Colon (tissue), 2 donors: ENCODE results near the gene OR12D1.
"Not testable (repeated sequence)": the region's sequence is repeated elsewhere in the genome, so short reads cannot be mapped to it uniquely, and the experiment has no call there.

Experiments
- FAIRE-seq: peaks from 2 replicates; lab custom pipeline; 2012; peaks lifted over from hg19 to GRCh38; lab: Jason Lieb, UNC
- donor health status: control.
- donor health status: control.

The OR12D1 gene

GRCh38 chr6:29414588-29414987 is at the start of gene OR12D1:
Gene OR12D1, plus strand, starts transcription at chr6:29414928.
- no peak for FAIRE-seq

DNA sequence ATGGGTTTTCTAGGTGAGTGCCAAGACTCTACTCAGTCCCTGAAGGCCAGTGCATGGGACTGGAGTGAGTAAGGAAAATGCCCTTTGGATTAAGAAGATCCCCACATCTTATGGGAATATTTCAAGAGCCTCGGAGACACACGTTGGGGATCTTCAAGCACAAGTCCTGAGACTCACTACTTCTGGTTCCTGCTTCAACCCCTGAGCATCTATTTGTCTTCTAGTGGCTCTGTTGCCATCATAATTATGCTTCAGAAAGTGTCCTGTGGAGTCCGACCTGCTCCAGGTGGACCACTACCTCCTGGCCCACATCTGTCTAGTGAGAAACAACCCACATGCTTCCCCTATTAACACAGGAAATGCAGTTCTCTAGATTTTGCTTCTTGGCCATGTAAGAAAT is 46.0 kb upstream of the OR12D1 start, which contains the start of gene OR5V1:
OR5V1 (minus strand) TSS at position 101 of the 400 bp plus-strand sequence. CDS start 12,670 bp downstream, outside the sequence.
- no peak for FAIRE-seq

GRCh38 chr6:29375191-29375590 is 39.5 kb upstream of the OR12D1 start, which contains the start of gene OR12D3:
Gene OR12D3, minus strand, starts transcription at chr6:29375291. Its CDS starts 4 bp downstream, at chr6:29375287.
- FAIRE-seq: no peak

GRCh38 chr6:29376003-29376402 is 38.7 kb upstream of the OR12D1 start:
- no peak for FAIRE-seq

DNA sequence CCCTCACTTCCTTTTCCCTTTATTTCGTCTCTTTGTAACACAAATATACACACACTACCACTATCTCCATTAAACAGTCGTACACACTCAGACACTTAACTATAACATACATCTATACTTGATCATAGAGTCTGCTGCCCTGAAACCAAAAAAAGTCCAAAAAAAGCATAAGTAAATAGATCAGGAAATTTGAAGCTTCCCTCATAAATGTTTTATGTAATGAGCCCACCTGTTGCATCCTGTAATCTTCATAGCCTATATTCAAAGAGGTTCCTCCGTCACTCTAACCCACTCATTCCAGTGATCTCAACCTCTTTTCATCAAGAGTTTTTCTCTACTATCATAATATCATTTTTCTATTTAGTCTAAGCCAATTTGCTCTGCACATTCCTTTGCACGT is 26.2 kb upstream of the OR12D1 start:
- no peak for FAIRE-seq

- FAIRE-seq: no peak
These were observed 19.4 kb upstream of the OR12D1 start, which contains the start of gene OR12D2 for GRCh38 chr6:29395331-29395730. Gene OR12D2, plus strand, starts transcription at chr6:29395631. Its CDS starts 1,069 bp downstream, at chr6:29396700.

- no peak for FAIRE-seq
These were observed 15.2 kb upstream of the OR12D1 start for GRCh38 chr6:29399525-29399924.

GRCh38 chr6:29403801-29404200 is 10.9 kb upstream of the OR12D1 start:
- FAIRE-seq: no peak

DNA sequence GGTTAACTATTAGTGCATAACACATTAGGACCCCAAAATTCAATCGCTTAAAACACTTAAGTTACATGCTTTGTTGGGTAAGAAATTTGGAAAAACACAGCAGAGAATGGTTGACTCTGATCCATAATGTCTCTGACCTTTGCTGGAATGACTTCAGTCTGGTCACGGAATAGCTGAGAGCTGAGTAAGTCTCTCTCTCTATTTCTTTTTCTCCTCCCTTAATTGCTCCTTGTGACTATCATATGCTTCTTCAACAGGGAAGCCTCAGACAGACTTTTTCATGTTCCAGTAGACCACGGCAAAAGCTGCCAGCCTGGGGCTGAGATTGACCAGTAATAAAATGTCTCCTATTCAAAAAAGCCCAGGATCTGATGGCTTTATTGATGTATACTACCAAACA is 4.8 kb downstream of the OR12D1 start:
- no peak for FAIRE-seq

DNA sequence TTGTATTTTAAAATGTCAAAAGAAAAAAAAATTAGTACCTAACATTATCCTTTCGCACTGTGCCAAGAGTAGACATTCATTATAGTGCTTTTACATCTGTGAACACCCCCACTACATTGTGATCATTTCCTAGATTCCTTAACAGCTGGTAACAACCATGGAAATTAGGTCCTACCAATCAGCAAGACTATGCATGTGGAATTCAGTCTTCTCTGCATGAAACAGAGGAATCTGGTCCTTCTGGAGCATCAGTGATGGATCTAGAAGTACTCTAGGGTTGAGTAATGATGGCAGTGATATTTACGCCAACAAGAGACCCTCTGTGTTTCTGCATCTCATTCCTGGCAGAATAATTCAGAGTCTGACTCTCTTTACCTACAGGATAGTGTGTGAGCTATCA is 9.4 kb downstream of the OR12D1 start:
- no peak for FAIRE-seq

DNA sequence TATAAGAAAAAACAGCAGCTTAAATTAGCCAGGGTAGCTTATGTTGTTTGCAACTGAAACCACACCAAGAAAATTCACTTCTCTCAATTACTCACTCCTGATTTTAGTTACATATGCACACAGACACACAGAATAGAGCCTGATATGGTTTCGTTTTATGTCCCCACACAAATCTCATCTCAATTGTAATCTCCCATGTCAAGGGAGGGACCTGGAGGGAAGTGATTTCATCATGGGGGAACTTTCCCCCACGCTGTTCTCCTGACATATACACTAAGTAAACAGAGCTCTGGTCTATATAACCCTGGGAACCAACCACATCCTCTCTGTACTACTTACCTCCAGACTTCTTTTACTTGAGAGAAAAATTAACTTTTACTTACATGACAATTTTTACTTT is 9.8 kb downstream of the OR12D1 start:
- FAIRE-seq: no peak

GRCh38 chr6:29425075-29425474 is 10.3 kb downstream of the OR12D1 start:
- no peak for FAIRE-seq

- FAIRE-seq: no peak
These were observed 11.9 kb downstream of the OR12D1 start for GRCh38 chr6:29426654-29427053.

DNA sequence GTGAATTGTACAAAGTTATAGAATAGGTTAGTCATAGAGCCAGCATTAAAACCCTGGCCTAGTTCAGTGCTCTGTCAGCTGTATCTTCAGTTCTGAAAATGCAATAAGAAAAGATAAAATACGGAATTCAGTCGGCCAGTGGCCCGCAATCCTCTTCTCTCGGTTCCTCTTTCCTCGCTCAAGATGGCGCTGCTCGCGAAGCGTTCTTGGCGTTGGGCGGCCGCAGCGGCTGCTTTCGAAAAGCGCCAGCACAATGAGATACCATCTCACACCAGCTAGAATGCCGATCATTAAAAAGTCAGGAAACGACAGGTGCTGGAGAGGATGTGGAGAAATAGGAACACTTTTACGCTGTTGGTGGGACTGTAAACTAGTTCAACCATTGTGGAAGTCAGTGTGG is 22.0 kb downstream of the OR12D1 start:
- not testable (repeated sequence) for FAIRE-seq

DNA sequence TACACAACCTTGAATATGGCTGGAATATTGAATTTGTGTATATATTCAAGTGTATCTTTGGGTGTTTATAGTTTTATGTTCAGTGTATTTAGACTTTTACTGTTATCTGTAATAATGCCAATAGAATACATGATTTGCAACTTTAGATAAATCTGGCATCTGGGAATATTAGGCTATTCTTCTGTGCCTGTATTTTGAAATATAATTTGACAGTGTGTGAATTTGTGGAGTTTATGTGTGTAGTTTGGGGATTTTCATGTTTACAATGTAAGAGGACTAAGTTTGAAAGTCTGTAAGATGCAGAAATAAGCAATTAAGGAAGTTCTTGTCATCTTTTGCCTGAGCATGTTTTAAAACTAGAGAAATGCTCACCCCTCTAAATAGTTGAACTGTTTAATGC is 24.3 kb downstream of the OR12D1 start, which contains the start of gene OR10C1:
OR10C1 (plus strand) TSS at position 301 of the 400 bp plus-strand sequence. CDS start 710 bp downstream, outside the sequence.
- FAIRE-seq: no peak

GRCh38 chr6:29442719-29443118 is 28.0 kb downstream of the OR12D1 start:
- FAIRE-seq: no peak

DNA sequence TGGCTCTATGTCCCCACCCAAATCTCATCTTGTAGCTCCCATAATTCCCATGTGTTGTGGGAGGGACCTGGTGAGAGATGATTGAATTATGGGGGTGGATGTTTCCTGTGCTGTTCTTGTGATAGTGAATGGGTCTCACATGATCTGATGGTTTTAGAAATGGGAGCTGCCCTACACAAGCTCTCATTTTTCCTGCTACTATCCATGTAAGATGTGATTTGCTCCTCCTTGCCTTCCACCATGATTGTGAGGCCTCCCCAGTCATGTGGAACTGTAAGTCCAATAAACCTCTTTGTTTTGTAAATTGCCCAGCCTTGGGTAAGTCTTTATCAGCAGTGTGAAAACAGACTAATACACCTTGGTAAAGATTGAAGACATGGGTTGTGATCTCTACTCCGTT is 29.3 kb downstream of the OR12D1 start:
- not testable (repeated sequence) for FAIRE-seq

DNA sequence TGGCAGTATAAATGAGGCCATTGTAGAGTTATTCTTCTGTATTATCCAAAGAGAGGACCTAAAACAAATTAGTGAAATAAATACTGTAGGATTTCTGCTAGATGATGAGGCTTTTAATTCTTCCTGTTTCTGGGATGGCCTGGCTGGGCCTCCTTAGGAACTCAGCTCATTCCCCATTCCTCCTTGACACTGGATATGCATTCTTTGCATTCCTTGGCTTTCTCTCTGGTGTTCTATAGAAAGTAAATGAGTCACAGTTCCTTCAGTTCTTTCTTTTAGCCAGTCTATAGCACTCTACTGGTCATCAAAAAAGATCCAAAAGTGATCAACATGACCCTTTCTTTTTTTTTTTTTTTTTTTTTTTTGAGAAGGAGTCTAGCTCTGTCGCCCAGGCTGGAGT is 32.9 kb downstream of the OR12D1 start:
- no peak for FAIRE-seq

DNA sequence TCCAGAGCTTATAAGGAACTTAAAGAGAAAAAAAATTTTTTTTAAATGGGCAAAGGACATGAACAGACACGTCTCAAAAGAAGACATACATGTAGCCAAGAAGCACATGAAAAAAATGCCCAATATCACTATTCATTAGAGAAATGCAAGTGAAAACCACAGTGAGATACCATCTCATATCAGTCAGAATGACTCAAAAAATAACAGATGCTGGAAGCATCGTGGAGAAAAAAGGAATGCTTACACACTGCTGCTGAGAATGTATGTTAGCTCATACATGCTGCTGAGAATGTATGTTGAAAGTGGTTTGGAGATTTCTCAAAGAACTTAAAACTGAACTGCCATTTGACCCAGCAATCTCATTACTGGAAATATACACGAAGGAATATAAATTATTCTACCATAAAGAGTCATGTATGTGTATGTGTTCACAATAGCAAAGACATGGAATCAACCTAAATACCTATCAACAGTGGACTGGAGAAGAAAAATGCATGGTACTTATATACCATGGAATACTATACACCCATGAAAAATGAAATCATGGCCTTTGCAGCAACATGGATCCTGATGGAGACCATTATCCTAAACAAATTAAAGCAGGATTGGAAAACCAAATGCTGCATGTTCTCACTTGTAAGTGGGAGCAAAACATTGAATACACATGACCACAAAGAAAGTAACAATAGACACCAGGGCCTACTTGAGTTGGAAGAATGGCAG is 36.9 kb downstream of the OR12D1 start:
- no peak for FAIRE-seq

- FAIRE-seq: no peak
These were observed 42.2 kb downstream of the OR12D1 start, which contains the start of the genes OR11A1 and OR2H1 for GRCh38 chr6:29456971-29457370. Gene OR11A1, minus strand, starts transcription at chr6:29457071. Its CDS starts 29,430 bp downstream, at chr6:29427641. Gene OR2H1, plus strand, starts transcription at chr6:29457155. Its CDS starts 4,615 bp downstream, at chr6:29461770.

GRCh38 chr6:29461021-29461814 is 46.5 kb downstream of the OR12D1 start:
- FAIRE-seq: no peak

- no peak for FAIRE-seq
These were observed 47.3 kb downstream of the OR12D1 start for GRCh38 chr6:29462022-29462421.

GRCh38 chr6:29465279-29465678 is 50.6 kb downstream of the OR12D1 start:
- FAIRE-seq: no peak
